ENCODE results near the gene KLK1.
"Not testable (repeated sequence)": the region's sequence is repeated elsewhere in the genome, so short reads cannot be mapped to it uniquely, and the experiment has no call there.

Gene KLK1

GRCh38 chr19:50814883-50815282 lies 8.7 kb downstream of the KLK1 start:
- no peak for DNase-seq (ENCODE audit: low read depth)

- no peak for DNase-seq (ENCODE audit: low read depth)
Observed at GRCh38 chr19:50812474-50812873, 11.1 kb downstream of the KLK1 start.

GRCh38 chr19:50811622-50812238 lies 11.9 kb downstream of the KLK1 start:
- DNase-seq (ENCODE audit: low read depth), result not testable (repeated sequence)

- DNase-seq (ENCODE audit: low read depth), result no peak
Observed at GRCh38 chr19:50808856-50809255, 14.7 kb downstream of the KLK1 start.

GRCh38 chr19:50804420-50805272 lies 18.9 kb downstream of the KLK1 start:
- peak; percentile 88 for DNase-seq (ENCODE audit: low read depth)

GRCh38 chr19:50803633-50804419 lies 19.8 kb downstream of the KLK1 start:
- DNase-seq (ENCODE audit: low read depth), result no peak

- DNase-seq (ENCODE audit: low read depth), result no peak
Observed at GRCh38 chr19:50801107-50801506, 22.5 kb downstream of the KLK1 start.

- no peak for DNase-seq (ENCODE audit: low read depth)
Observed at GRCh38 chr19:50799547-50799851, 24.1 kb downstream of the KLK1 start.

- DNase-seq (ENCODE audit: low read depth), result no peak
Observed at GRCh38 chr19:50798659-50799546, 24.7 kb downstream of the KLK1 start.

- DNase-seq (ENCODE audit: low read depth), result no peak
Observed at GRCh38 chr19:50797781-50798658, 25.6 kb downstream of the KLK1 start.

- DNase-seq (ENCODE audit: low read depth), result no peak
Observed at GRCh38 chr19:50797429-50797780, 26.2 kb downstream of the KLK1 start.

- DNase-seq (ENCODE audit: low read depth), result no peak
Observed at GRCh38 chr19:50796634-50797428, 26.8 kb downstream of the KLK1 start.

GRCh38 chr19:50796128-50796633 lies 27.4 kb downstream of the KLK1 start:
- no peak for DNase-seq (ENCODE audit: low read depth)

- DNase-seq (ENCODE audit: low read depth), result no peak
Observed at GRCh38 chr19:50795664-50796073, 27.9 kb downstream of the KLK1 start.

- DNase-seq (ENCODE audit: low read depth), result no peak
Observed at GRCh38 chr19:50794876-50795663, 28.5 kb downstream of the KLK1 start.

- no peak for DNase-seq (ENCODE audit: low read depth)
Observed at GRCh38 chr19:50794074-50794875, 29.3 kb downstream of the KLK1 start.

- no peak for DNase-seq (ENCODE audit: low read depth)
Observed at GRCh38 chr19:50793558-50794065, 30.0 kb downstream of the KLK1 start.
